ENCODE results near the gene C1QTNF7.

The C1QTNF7 gene

GRCh38 chr4:15427701-15428100, at the start of gene C1QTNF7:
Gene C1QTNF7, plus strand, starts transcription at chr4:15428033. Its CDS starts 7,711 bp downstream, at chr4:15435744.
- DNase-seq: no peak

GRCh38 chr4:15378062-15378461, 49.8 kb upstream of the C1QTNF7 start:
- DNase-seq: no peak

- no peak for DNase-seq
Observed at GRCh38 chr4:15378493-15378892, 49.3 kb upstream of the C1QTNF7 start.

- no peak for DNase-seq
Observed at GRCh38 chr4:15381806-15382338, 46.0 kb upstream of the C1QTNF7 start.

- DNase-seq: no peak
Observed at GRCh38 chr4:15382669-15383273, 45.1 kb upstream of the C1QTNF7 start.

GRCh38 chr4:15385515-15385914, 42.3 kb upstream of the C1QTNF7 start:
- DNase-seq: no peak

- DNase-seq: no peak
Observed at GRCh38 chr4:15385928-15386327, 41.9 kb upstream of the C1QTNF7 start.

- DNase-seq: no peak
Observed at GRCh38 chr4:15390494-15390893, 37.3 kb upstream of the C1QTNF7 start.

GRCh38 chr4:15392053-15392805, 35.6 kb upstream of the C1QTNF7 start:
- DNase-seq: no peak

GRCh38 chr4:15395311-15395710, 32.5 kb upstream of the C1QTNF7 start:
- DNase-seq: no peak

- peak; percentile 10 for DNase-seq
Observed at GRCh38 chr4:15396157-15396800, 31.6 kb upstream of the C1QTNF7 start.

- DNase-seq: no peak
Observed at GRCh38 chr4:15398001-15398400, 29.8 kb upstream of the C1QTNF7 start.

GRCh38 chr4:15398732-15399131, 29.1 kb upstream of the C1QTNF7 start:
- no peak for DNase-seq

- no peak for DNase-seq
Observed at GRCh38 chr4:15400226-15400625, 27.6 kb upstream of the C1QTNF7 start.

- DNase-seq: no peak
Observed at GRCh38 chr4:15400981-15401671, 26.7 kb upstream of the C1QTNF7 start.

- no peak for DNase-seq
Observed at GRCh38 chr4:15402146-15402545, 25.7 kb upstream of the C1QTNF7 start.

- DNase-seq: no peak
Observed at GRCh38 chr4:15402974-15403373, 24.9 kb upstream of the C1QTNF7 start.

GRCh38 chr4:15405018-15405417, 22.8 kb upstream of the C1QTNF7 start:
- DNase-seq: no peak

GRCh38 chr4:15410750-15411149, 17.1 kb upstream of the C1QTNF7 start:
- no peak for DNase-seq

GRCh38 chr4:15412461-15412860, 15.4 kb upstream of the C1QTNF7 start:
- no peak for DNase-seq

GRCh38 chr4:15413010-15413622, 14.7 kb upstream of the C1QTNF7 start:
- no peak for DNase-seq

- DNase-seq: no peak
Observed at GRCh38 chr4:15413623-15414019, 14.2 kb upstream of the C1QTNF7 start.

Data from NCI-H1105 treated with DMSO at 0.1 percent for 48 hours (cell line).